H1 (cell line): Measurements from ENCODE around the gene TECRL. TPM values are rescaled to one million over a fixed set of nuclear protein-coding genes. Genes with fewer than 3 reads are reported as not detected.

ENCODE experiments used
- CTCF ChIA-PET: fragments of 300-600 bp; sonication (Branson Sonifier 250); formaldehyde crosslinking; loops from one replicate; lab custom pipeline; 2021; ENCODE audit not compliant: partially characterized antibody; lab: Charles Lee
- POLR2A ChIA-PET: fragments of 300-600 bp; sonication (Branson Sonifier 250); formaldehyde crosslinking; loops from one replicate; lab custom pipeline; 2021; ENCODE audit warnings: inconsistent platforms; ENCODE audit not compliant: partially characterized antibody; lab: Charles Lee
- DNase-seq, 2 experiments: peaks; one replicate each; pipeline versions ENCODE4 v3.0.0 to v3.0.0-alpha.2; 2010 to 2022; ENCODE audit warnings: low spot score in 2 of 2, low read depth in 1 of 2, mixed read lengths in 1 of 2
- FAIRE-seq: peaks from 2 replicates; lab custom pipeline; 2011; peaks lifted over from hg19 to GRCh38; lab: Jason Lieb, UNC
- H2AFZ ChIP-seq: 2 replicates; pipeline ENCODE4 v1.8.1; 2012; ENCODE audit warnings: low read length, inconsistent platforms
- H2AK5ac ChIP-seq: 2 replicates; pipeline ENCODE4 v1.6.1; 2013; ENCODE audit warnings: low read depth, low read length
- H2BK120ac ChIP-seq: replicated peaks from 2 replicates; pipeline ENCODE3; 2013; ENCODE audit warnings: low read depth, low read length, inconsistent platforms
- H2BK12ac ChIP-seq: 2 replicates; pipeline ENCODE4 v1.6.1; 2013; ENCODE audit warnings: low read depth, low read length
- H2BK15ac ChIP-seq: 2 replicates; pipeline ENCODE4 v1.6.1; 2013; ENCODE audit warnings: low read length
- H2BK20ac ChIP-seq: 2 replicates; pipeline ENCODE4 v1.6.1; 2013; ENCODE audit warnings: low read length
- H2BK5ac ChIP-seq: 2 replicates; pipeline ENCODE4 v1.6.1; 2013; ENCODE audit warnings: low read depth, low read length
- H3K14ac ChIP-seq: 2 replicates; pipeline ENCODE4 v1.6.1; 2013; ENCODE audit warnings: inconsistent platforms; ENCODE audit not compliant: insufficient read length
- H3K18ac ChIP-seq: 2 replicates; pipeline ENCODE4 v1.6.1; 2013; ENCODE audit warnings: low read length; ENCODE audit errors: extremely low read depth
- H3K23ac ChIP-seq: 2 replicates; pipeline ENCODE4 v1.6.1; 2013; ENCODE audit warnings: inconsistent platforms; ENCODE audit not compliant: insufficient read length
- H3K23me2 ChIP-seq: 2 replicates; pipeline ENCODE4 v1.6.1; 2013; ENCODE audit warnings: low read depth, low read length
- H3K27ac ChIP-seq: 2 replicates; pipeline ENCODE4 v1.6.1; 2011; ENCODE audit warnings: low read depth, low read length, inconsistent platforms
- H3K27me3 ChIP-seq, 4 experiments: replicated peaks in 1 of 4; 1 replicate in 1 of 4; 2 replicates in 3 of 4; pipeline versions ENCODE4 v1.6.1 to v1.8.1; 2011 to 2013; ENCODE audit warnings: low read length in 3 of 4, mild to moderate bottlenecking in 3 of 4, inconsistent platforms in 2 of 4, mixed read lengths in 2 of 4, moderate library complexity in 1 of 4; ENCODE audit not compliant: control insufficient read depth in 3 of 4, insufficient read depth in 3 of 4; ENCODE audit errors: extremely low read depth in 1 of 4
- H3K36me3 ChIP-seq, 4 experiments: 2 replicates each; pipeline versions ENCODE4 v1.6.1 to v1.8.1; 2011 to 2013; ENCODE audit warnings: mild to moderate bottlenecking in 4 of 4, low read length in 3 of 4, moderate library complexity in 2 of 4, control low read depth in 1 of 4, inconsistent platforms in 1 of 4; ENCODE audit not compliant: insufficient read depth in 4 of 4, control insufficient read depth in 2 of 4
- H3K4ac ChIP-seq: replicated peaks from 2 replicates; pipeline ENCODE3; 2013; ENCODE audit warnings: low read length, low read depth, mixed read lengths, inconsistent platforms; ENCODE audit not compliant: insufficient read length
- H3K4me1 ChIP-seq, 4 experiments: replicated peaks in 1 of 4; 1 replicate in 1 of 4; 2 replicates in 3 of 4; pipeline versions ENCODE4 v1.6.1 to v1.8.1; 2011 to 2013; ENCODE audit warnings: low read length in 3 of 4, inconsistent platforms in 2 of 4, mixed read lengths in 1 of 4; ENCODE audit not compliant: insufficient read depth in 4 of 4, control insufficient read depth in 3 of 4
- H3K4me2 ChIP-seq, 2 experiments: 2 replicates each; pipeline versions ENCODE4 v1.6.1 to v1.8.1; 2011 to 2013; ENCODE audit warnings: low read depth in 2 of 2, low read length in 2 of 2, control low read depth in 1 of 2, inconsistent platforms in 1 of 2, mild to moderate bottlenecking in 1 of 2; ENCODE audit not compliant: insufficient read depth in 1 of 2
- H3K4me3 ChIP-seq, 4 experiments: fragments of 200-600, 300-600 bp in 1 of 4; sonication (generic), shearing (Covaris generic), sonication (Bioruptor Twin) in 1 of 4; 2 replicates each; pipeline versions ENCODE4 v1.5.1 to v1.8.1; 2011 to 2016; ENCODE audit warnings: low read length in 4 of 4, low read depth in 3 of 4, control low read depth in 2 of 4, inconsistent platforms in 2 of 4, mild to moderate bottlenecking in 2 of 4, mixed read lengths in 1 of 4, moderate library complexity in 1 of 4; ENCODE audit not compliant: insufficient read depth in 2 of 4; ENCODE audit errors: extremely low read depth in 1 of 4
- H3K56ac ChIP-seq: replicated peaks from 2 replicates; pipeline ENCODE3; 2013; ENCODE audit warnings: low read depth, mild to moderate bottlenecking, mixed read lengths, low read length, inconsistent platforms; ENCODE audit not compliant: insufficient read length
- H3K79me1 ChIP-seq: 2 replicates; pipeline ENCODE4 v1.6.1; 2013; ENCODE audit warnings: low read depth, low read length, control low read depth
- H3K79me2 ChIP-seq, 2 experiments: 2 replicates each; pipeline versions ENCODE4 v1.6.1 to v1.8.1; 2012 to 2013; ENCODE audit warnings: low read length in 2 of 2, mild to moderate bottlenecking in 2 of 2, inconsistent platforms in 1 of 2; ENCODE audit not compliant: insufficient read depth in 2 of 2, control insufficient read depth in 1 of 2
- H3K9ac ChIP-seq, 4 experiments: replicated peaks in 1 of 4; 1 replicate in 1 of 4; 2 replicates in 3 of 4; pipeline versions ENCODE4 v1.6.1 to v1.8.1; 2011 to 2013; ENCODE audit warnings: low read depth in 3 of 4, low read length in 3 of 4, control low read depth in 2 of 4, mild to moderate bottlenecking in 2 of 4, moderate library complexity in 2 of 4, inconsistent platforms in 1 of 4; ENCODE audit errors: extremely low read depth in 1 of 4
- H3K9me3 ChIP-seq, 2 experiments: 2 replicates each; pipeline versions ENCODE4 v1.6.1 to v1.8.1; 2012 to 2013; ENCODE audit warnings: mild to moderate bottlenecking in 2 of 2, moderate library complexity in 2 of 2, control low read depth in 1 of 2, inconsistent platforms in 1 of 2, low read depth in 1 of 2, low read length in 1 of 2, mixed read lengths in 1 of 2; ENCODE audit not compliant: insufficient read depth in 2 of 2
- H4K20me1 ChIP-seq, 2 experiments: replicated peaks in 1 of 2; 2 replicates each; pipeline versions ENCODE3 to v1.8.1; 2011 to 2013; ENCODE audit warnings: inconsistent platforms in 2 of 2, low read length in 2 of 2, mild to moderate bottlenecking in 1 of 2; ENCODE audit not compliant: insufficient read depth in 2 of 2, control insufficient read depth in 1 of 2
- H4K5ac ChIP-seq: 2 replicates; pipeline ENCODE4 v1.6.1; 2013; ENCODE audit warnings: low read length, low read depth, mixed read lengths, inconsistent platforms; ENCODE audit not compliant: insufficient read length
- H4K8ac ChIP-seq: 2 replicates; pipeline ENCODE4 v1.8.0; 2013; ENCODE audit warnings: mild to moderate bottlenecking, moderate library complexity, low read length, inconsistent platforms; ENCODE audit not compliant: insufficient read depth; ENCODE audit errors: extremely low read depth
- H4K91ac ChIP-seq: replicated peaks from 2 replicates; pipeline ENCODE3; 2013; ENCODE audit warnings: low read length, mixed read lengths, inconsistent platforms; ENCODE audit not compliant: insufficient read length
- ATF3 ChIP-seq: IDR thresholded peaks from 2 replicates; pipeline ENCODE4 v1.6.1; 2011; ENCODE audit warnings: low read depth, mild to moderate bottlenecking, low read length; ENCODE audit not compliant: insufficient read depth
- CHD2 ChIP-seq: IDR thresholded peaks from 2 replicates; pipeline ENCODE4 v1.6.1; 2012; ENCODE audit warnings: low read length, improper control_type of control experiment
- CTBP2 ChIP-seq: IDR thresholded peaks from 2 replicates; pipeline ENCODE4 v1.7.0; 2011; ENCODE audit warnings: borderline replicate concordance, mild to moderate bottlenecking, moderate library complexity, mixed read lengths, low read length; ENCODE audit not compliant: insufficient read depth, insufficient read length
- FOSL1 ChIP-seq: IDR thresholded peaks from 2 replicates; pipeline ENCODE4 v1.6.1; 2011; ENCODE audit warnings: mild to moderate bottlenecking, low read depth, low read length, moderate library complexity; ENCODE audit not compliant: insufficient read depth
- MAFK ChIP-seq: IDR thresholded peaks from 2 replicates; pipeline ENCODE4 v1.6.1; 2012; ENCODE audit warnings: low read depth, mild to moderate bottlenecking, improper control_type of control experiment, low read length
- POLR2A ChIP-seq, 2 experiments: IDR thresholded peaks; 1 replicate in 1 of 2; 2 replicates in 1 of 2; pipeline ENCODE4 v1.6.1; 2011; ENCODE audit warnings: low read depth in 2 of 2, low read length in 2 of 2, mild to moderate bottlenecking in 2 of 2; ENCODE audit errors: control extremely low read depth in 1 of 2
- POU5F1 ChIP-seq: IDR thresholded peaks from 2 replicates; pipeline ENCODE4 v1.6.1; 2011; ENCODE audit warnings: low read depth, mild to moderate bottlenecking, low read length, moderate library complexity
- RXRA ChIP-seq: IDR thresholded peaks from 2 replicates; pipeline ENCODE4 v1.6.1; 2011; ENCODE audit warnings: low read depth, mild to moderate bottlenecking, low read length, moderate library complexity; ENCODE audit not compliant: insufficient read depth
- SAP30 ChIP-seq: fragments of 300-600 bp; sonication (generic); IDR thresholded peaks from 2 replicates; pipeline ENCODE4 v1.7.1; 2012; ENCODE audit warnings: low read length, moderate library complexity, mild to moderate bottlenecking, inconsistent platforms; ENCODE audit not compliant: insufficient read depth, insufficient replicate concordance
- SIRT6 ChIP-seq: IDR thresholded peaks from one replicate; pipeline ENCODE4 v1.7.1; 2012; ENCODE audit warnings: low read length, inconsistent platforms
- SP4 ChIP-seq: IDR thresholded peaks from 2 replicates; pipeline ENCODE4 v1.6.1; 2012; ENCODE audit warnings: low read length, inconsistent platforms
- USF2 ChIP-seq: IDR thresholded peaks from 2 replicates; pipeline ENCODE4 v1.6.1; 2011; ENCODE audit warnings: low read length, improper control_type of control experiment
- WGBS, 2 experiments: shearing (Covaris generic) in 1 of 2; methylation state at CpG; one replicate each; pipeline versions ENCODE4 v1.1.6 to v1.1.7; 2013 to 2015; ENCODE audit warnings: low lambda C conversion rate in 2 of 2, mixed read lengths in 2 of 2, inconsistent platforms in 1 of 2, low coverage in 1 of 2, missing lambda C conversion rate in 1 of 2; ENCODE audit not compliant: insufficient replicate concordance in 2 of 2, insufficient coverage in 1 of 2, insufficient read length in 1 of 2; ENCODE audit errors: extremely low coverage in 1 of 2, missing lambda C conversion rate in 1 of 2; 5-methylcytosine and 5-hydroxymethylcytosine counted together
- polyA plus RNA-seq, 7 experiments: library from polyadenylated mRNA; depleted of rRNA in 3 of 7; stranded (reverse) in 5 of 7; unstranded in 2 of 7; fragments of >200 nt in 5 of 7; fragments of 200-250 nt in 2 of 7; gene quantifications; 1 replicate in 5 of 7; 2 replicates in 1 of 7; 4 replicates in 1 of 7; pipeline versions ENCODE4 v1.2.1 to v1.2.3, GENCODE V29; 2011 to 2013; ENCODE audit warnings: missing spikeins in 2 of 7, mixed read lengths in 2 of 7
- total RNA-seq: library from RNA; stranded (reverse); fragmentation: NEBNext Ultra II Directional; extraction: Animal tissue kit (Norgen Biotek cat#: 25700); gene quantifications from 2 replicates; pipeline ENCODE4 v1.2.1, GENCODE V29; 2021

The TECRL gene
- total and polyA plus RNA-seq, 2 of the 8 experiments (the other 6 are each of a cell fraction or from before 2014, with no cell fraction given), result not detected

- Histone ChIP-seq H3K23ac (no peak overlapping the region), H4K5ac (no peak overlapping the region), H4K91ac (no peak overlapping the region), H2BK20ac (no peak overlapping the region), H3K9me3 (no peaks in the 10 kb centered on the region), H3K4me3 (no peak overlapping the region), H3K27me3 (no peaks in the 10 kb centered on the region), H3K79me2 (no peaks in the 10 kb centered on the region), H3K36me3 (no peaks in the 10 kb centered on the region), H3K4me1 (no peaks in the 10 kb centered on the region), H3K9ac (no peak overlapping the region), H2AFZ (no peak overlapping the region), H3K27ac (no peak overlapping the region), H2BK15ac (no peak overlapping the region), H2BK5ac (no peak overlapping the region), H4K20me1 (no peaks in the 10 kb centered on the region), H3K23me2 (no peaks in the 10 kb centered on the region), H3K18ac (no peak overlapping the region), H4K8ac (no peak overlapping the region), H2BK120ac (no peak overlapping the region), H3K14ac (no peak overlapping the region), H3K4ac (no peak overlapping the region), H3K4me2 (no peak overlapping the region), H2AK5ac (no peak overlapping the region), H3K79me1 (no peaks in the 10 kb centered on the region), H3K56ac (no peak overlapping the region), H2BK12ac (no peak overlapping the region)
- POLR2A ChIA-PET, result no interaction called here
- 97% methylated on average over 2 of the region's 2 CpGs; no CpG with 5 or more reads in 1 of the 2 experiments for WGBS, 2 experiments
- CTCF ChIA-PET, result no interaction called here
- no peak for DNase-seq
- no peak for TF ChIP-seq SIRT6
- TF ChIP-seq FOSL1, result no peak
- TF ChIP-seq MAFK, result no peak
- no peak for TF ChIP-seq USF2
- TF ChIP-seq CHD2, result no peak
- TF ChIP-seq POLR2A (IDR thresholded peaks at IDR 0.05; ENCODE audit: control extremely low read depth in 1 of 2, low read depth in 2 of 2, low read length in 2 of 2), result no peak
- TF ChIP-seq RXRA, result no peak
- no peak for TF ChIP-seq SAP30
- no peak for TF ChIP-seq CTBP2
- no peak for TF ChIP-seq POU5F1
- no peak for TF ChIP-seq SP4
- no peak for TF ChIP-seq ATF3
- no peak for FAIRE-seq
These were observed 74.3 kb downstream of the TECRL start for GRCh38 chr4:64334964-64335363.
